Stimulated activated CD4-positive, alpha-beta T cell treated with anti-CD3 and anti-CD28 coated beads, Interleukin-4, amount 100 ng/mL, for 1 hour (primary cell): Measurements from ENCODE around the gene AKR1C1.
"Not testable (repeated sequence)": the region's sequence is repeated elsewhere in the genome, so short reads cannot be mapped to it uniquely, and the experiment has no call there.

Experiments used
- DNase-seq: peaks from one replicate; pipeline ENCODE4 v3.0.0-alpha.2; 2020

The AKR1C1 gene

DNA sequence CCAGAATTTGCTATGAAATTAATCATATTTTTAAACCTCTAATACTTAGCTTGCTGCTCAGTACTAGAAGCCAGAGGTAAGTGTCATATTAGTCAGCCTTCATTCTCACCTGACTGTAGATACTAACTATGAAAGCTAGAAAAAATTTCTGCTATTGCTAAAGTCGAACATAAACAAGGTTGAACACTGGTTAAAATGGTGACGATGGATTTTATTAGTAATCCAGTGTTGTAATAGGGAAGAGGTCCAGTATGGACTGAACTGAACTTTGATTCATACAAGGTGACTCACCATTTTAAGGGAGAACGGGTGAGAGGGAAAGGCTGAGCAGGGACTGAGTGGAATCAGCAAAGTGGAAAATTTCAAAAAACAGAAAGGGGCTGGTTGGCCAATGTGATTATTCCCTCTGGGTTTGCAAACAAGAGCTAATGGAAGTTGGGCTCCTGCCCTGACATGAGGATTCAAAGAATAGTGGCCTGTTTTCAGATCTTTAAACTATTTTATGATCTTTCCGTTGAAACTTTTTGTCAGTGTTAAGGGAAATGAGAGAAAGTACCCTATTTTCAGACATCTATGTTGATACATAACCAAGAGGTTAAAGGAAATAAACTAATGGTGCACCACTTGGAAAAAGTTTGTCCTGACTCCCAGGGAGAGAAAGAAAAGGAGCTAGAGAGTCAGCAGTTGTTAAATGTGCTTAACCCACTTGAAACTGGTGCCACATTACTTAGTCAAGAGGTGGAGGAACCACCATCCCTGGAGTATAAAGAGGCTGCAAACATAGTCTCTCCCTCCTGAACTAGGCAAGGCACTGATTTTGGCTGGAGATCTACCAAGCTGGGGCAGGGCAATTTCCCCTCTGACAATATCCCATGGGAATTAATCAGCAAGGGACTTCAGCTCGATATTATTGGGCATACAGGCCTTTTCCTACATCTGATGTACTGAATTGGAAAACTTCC lies 15.3 kb upstream of the AKR1C1 start:
- no peak for DNase-seq

- DNase-seq, result not testable (repeated sequence)
Observed at GRCh38 chr10:4951512-4952162, 11.6 kb upstream of the AKR1C1 start.

GRCh38 chr10:4953405-4953804 lies 9.8 kb upstream of the AKR1C1 start:
- no peak for DNase-seq

GRCh38 chr10:4956088-4956487 lies 7.1 kb upstream of the AKR1C1 start:
- not testable (repeated sequence) for DNase-seq

- DNase-seq, result not testable (repeated sequence)
Observed at GRCh38 chr10:4956955-4957645, 6.1 kb upstream of the AKR1C1 start.

- DNase-seq, result not testable (repeated sequence)
Observed at GRCh38 chr10:4961558-4961957, 1.7 kb upstream of the AKR1C1 start.

GRCh38 chr10:4962308-4962707 lies 907 bp upstream of the AKR1C1 start:
- DNase-seq, result not testable (repeated sequence)

DNA sequence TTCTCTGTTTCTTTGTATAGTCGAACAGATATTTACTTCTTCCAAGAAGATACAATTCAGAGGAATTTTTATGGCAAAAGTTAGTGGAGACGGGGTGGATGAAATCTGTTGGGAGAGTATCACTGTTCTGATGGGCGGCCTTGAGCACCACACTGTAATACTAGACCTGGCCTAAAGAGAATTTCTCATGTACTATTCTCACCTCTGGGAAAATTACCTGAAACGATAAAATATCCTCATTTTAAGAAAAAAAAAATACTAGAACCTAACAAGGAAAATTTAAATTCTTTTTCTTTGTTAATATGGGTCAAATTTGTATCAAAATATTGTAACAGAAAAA lies 570 bp downstream of the AKR1C1 start:
- not testable (repeated sequence) for DNase-seq

- DNase-seq, result not testable (repeated sequence)
Observed at GRCh38 chr10:4965763-4966162, 2.5 kb downstream of the AKR1C1 start.

DNA sequence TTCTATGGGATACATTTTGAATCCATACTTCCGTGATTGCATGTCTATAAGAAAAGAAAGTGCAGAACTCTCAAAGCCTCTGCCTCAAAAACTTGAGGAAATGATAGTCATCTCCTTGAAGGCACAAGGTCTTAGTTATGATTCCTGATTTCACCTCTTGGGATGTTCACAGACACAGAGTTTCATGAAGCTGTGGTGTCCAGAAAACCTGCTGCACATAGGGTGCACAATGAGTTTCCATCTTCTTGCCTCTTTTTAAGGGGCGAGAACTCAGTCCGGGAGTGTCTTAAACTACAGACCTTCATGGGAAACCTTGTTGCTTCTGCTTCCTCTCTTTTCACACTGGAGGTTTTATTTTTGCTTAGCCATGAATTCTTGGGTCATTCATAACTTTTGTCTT lies 4.0 kb downstream of the AKR1C1 start:
- DNase-seq, result not testable (repeated sequence)

DNA sequence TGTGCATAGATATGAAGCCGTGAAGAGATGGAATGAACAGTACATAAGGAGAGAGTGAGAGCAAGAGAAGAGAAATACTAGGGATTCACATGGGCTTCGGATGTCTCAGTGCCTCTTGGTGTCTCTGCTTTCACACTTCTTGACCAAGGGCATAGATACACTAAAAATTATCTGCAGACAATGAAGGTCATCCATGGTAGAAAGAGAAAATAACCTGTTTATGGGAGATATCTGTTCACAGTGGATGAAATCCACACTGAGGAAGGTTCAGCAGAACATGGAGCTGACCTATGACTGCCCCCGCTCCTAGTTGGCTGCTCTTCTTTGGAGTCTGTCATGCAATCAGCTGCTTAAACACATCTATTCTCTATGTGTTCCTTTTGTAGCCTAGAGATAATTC lies 6.1 kb downstream of the AKR1C1 start:
- not testable (repeated sequence) for DNase-seq

DNA sequence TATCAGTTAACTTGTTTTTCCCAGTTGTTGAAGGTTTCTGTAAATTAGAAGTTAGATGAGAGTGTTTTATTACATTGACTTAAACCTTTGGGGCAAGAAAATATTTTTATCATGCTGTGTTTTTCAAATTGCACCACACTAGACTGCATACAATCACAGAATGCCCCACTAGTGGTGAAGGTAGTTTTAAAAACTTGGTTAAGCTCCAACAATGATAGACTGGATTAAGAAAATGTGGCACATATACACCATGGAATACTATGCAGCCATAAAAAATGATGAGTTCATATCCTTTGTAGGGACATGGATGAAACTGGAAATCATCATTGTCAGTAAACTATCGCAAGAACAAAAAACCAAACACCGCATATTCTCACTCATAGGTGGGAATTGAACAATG lies 7.1 kb downstream of the AKR1C1 start:
- DNase-seq, result not testable (repeated sequence)

- not testable (repeated sequence) for DNase-seq
Observed at GRCh38 chr10:4972369-4973142, 9.3 kb downstream of the AKR1C1 start.

GRCh38 chr10:4973294-4973693 lies 10.1 kb downstream of the AKR1C1 start:
- DNase-seq, result not testable (repeated sequence)

DNA sequence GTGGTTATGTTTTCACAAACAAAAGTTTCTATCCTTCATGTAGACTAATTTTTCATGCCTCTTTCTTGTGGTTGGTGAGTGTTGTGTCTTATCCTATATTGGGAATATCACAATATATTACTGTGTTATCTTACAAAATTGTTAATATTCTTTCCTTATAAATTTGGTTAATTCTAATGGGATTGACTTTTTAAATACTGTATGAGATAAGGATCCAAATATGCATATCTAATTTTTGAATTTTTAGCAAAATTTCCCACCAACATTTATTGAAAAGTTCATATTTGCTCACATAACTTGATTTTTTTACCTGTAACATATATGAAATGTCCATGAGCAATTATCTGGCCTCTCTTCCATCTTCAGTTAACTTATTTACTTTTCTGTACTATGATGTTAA lies 11.2 kb downstream of the AKR1C1 start:
- DNase-seq, result not testable (repeated sequence)

DNA sequence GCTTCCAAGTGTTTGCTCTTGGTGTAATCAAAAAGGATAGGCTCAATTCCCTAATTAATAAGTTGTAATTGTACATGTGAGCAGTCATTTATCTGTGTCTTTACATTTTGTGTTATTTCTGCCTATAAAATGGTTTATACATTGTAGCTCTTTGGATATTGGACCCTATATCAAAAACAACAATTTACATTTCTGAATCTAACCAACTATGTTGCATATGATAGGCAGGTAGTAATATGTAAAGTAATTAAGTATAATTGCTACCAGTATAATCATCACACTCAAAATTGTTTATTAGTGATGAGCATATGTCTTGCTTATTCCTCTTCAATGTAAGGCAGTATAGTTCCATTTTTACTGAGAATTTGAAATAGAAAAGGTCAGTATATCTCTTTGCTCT lies 13.8 kb downstream of the AKR1C1 start:
- no peak for DNase-seq

- no peak for DNase-seq
Observed at GRCh38 chr10:4978870-4979269, 15.7 kb downstream of the AKR1C1 start.

DNA sequence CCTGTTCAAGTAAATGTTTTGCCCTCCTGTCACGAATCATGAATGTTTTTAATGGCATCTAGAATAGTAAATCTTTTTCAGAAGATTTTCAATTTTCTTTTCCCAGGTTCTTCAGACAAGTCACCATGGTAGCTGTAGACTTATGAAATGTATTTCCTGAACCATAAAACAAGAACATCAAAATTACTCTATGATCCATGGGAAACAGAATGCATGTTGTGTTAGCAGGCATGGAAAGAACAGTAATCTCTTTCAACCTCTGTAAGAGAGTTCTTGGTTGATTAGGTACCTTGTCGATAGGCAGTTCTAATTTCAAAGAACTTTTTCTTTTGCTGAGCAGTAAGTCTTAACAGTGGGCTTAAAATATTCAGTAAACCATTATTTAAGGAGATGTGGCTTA lies 17.6 kb downstream of the AKR1C1 start:
- no peak for DNase-seq

- no peak for DNase-seq
Observed at GRCh38 chr10:4981722-4982471, 18.7 kb downstream of the AKR1C1 start.

GRCh38 chr10:4982764-4983226 lies 19.6 kb downstream of the AKR1C1 start:
- no peak for DNase-seq

GRCh38 chr10:4983615-4984216 lies 20.5 kb downstream of the AKR1C1 start:
- DNase-seq, result no peak
